ENCODE measurements around the gene CDCP1.

CDCP1 gene, protein sequence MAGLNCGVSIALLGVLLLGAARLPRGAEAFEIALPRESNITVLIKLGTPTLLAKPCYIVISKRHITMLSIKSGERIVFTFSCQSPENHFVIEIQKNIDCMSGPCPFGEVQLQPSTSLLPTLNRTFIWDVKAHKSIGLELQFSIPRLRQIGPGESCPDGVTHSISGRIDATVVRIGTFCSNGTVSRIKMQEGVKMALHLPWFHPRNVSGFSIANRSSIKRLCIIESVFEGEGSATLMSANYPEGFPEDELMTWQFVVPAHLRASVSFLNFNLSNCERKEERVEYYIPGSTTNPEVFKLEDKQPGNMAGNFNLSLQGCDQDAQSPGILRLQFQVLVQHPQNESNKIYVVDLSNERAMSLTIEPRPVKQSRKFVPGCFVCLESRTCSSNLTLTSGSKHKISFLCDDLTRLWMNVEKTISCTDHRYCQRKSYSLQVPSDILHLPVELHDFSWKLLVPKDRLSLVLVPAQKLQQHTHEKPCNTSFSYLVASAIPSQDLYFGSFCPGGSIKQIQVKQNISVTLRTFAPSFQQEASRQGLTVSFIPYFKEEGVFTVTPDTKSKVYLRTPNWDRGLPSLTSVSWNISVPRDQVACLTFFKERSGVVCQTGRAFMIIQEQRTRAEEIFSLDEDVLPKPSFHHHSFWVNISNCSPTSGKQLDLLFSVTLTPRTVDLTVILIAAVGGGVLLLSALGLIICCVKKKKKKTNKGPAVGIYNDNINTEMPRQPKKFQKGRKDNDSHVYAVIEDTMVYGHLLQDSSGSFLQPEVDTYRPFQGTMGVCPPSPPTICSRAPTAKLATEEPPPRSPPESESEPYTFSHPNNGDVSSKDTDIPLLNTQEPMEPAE

DNA sequence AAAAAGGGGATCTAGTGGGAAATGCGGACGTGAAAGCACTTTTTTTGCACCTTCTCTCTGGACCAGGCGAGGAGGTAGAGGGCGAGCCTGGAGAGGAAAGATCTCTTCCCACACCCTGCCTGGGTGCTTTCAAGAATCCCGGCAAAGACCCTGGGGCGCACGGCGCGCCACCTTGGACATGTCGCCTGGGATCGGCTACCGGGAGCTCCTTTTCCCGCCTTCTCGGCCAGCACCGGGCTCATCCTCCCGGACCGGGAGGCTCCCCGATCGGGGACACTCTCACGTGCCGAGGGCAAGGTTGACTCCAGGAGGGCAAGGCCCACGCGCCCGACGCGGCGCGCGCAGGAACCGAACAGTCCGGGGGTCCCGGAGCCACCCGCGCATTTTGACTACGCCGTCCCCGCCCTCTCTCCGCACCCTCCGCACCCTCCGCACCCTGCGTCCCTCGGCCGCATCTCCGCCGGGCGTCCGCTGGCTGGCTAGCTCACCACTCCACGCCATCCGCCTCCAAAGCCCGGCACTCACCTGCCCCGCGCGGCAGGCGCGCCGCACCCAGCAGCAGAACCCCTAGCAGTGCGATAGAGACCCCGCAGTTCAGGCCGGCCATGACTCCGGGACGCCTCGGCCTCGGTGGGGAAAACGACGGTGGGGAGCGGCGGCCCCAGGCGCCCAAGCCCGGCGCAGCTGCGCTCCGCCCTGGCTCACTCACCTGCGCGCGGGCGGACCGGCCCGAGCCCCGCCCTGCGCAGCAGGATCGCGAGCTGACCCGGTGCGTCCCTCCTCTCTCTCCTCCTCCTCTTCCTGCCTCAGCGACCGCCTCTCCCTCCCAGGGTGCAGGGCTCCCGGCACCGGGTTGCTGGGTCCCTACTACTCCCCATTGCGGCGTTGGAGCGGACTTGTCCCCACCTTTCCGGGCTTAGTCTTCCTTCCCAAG lies at the start of gene CDCP1:
Gene CDCP1, minus strand, starts transcription at position 698 of the 934 bp plus-strand sequence. Its CDS starts 91 bp downstream, at position 607.
- DNase-seq: no peak

DNA sequence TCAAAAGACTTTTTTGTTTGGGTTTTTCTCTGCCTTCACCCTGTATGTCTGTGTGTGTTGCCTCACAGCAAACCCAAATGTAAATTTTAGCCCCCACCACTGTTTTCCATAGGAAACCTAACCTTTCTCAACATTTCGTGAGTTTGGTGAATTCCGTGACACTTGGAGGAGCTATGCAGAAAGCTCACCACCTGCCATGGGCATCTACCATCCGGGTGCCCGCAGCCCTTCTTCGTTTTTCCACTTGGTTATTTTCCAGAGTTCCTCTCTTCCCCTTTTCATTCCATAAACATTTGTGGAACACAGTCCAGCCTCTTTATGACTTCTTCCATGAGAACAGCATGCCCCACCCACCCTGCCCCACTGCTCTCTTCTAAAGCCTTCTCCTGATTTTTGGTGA lies 48.6 kb upstream of the CDCP1 start:
- DNase-seq: no peak

DNA sequence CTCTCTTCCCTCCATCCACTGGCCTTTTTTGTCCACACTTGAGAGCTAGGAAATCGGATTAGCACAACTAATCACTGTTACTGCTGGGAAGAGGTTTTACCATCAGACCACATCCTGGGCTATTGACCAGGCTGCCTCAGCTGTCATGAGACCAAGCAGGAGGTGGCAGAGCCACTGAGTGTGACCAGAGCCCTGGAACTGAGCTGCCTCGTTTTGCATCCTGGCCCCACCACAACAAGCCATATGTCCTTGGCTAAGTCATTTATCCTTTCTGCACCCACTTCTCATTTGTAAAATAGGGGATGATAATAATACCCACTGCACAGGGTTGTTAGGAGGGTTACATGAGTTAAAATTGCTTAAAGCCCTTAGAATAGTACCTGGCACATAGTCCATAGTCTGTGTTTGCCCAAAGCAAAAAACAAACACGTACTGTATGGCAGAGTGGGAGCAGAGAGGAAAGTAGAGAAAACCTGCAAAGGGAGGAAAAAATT lies 45.8 kb upstream of the CDCP1 start:
- DNase-seq: no peak

DNA sequence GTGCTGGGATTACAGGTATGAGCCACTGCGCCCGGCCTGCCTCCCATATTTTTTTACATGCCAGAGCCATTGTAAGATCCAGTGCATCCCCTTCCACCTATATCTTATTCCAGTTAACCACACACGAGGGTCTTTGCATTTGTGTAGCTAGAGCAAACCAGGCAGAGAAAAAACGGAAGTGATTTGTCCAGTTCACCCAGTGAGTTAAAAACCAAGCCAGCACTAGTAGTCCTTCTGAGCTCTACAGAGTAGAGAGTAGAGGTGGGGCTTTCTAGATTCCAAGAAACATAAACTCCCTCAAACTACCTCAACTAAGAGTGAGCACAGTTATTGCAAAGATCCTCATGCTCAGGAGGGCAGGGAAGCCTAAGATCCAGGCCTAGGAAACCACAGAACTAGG lies 45.2 kb upstream of the CDCP1 start:
- DNase-seq: no peak

DNA sequence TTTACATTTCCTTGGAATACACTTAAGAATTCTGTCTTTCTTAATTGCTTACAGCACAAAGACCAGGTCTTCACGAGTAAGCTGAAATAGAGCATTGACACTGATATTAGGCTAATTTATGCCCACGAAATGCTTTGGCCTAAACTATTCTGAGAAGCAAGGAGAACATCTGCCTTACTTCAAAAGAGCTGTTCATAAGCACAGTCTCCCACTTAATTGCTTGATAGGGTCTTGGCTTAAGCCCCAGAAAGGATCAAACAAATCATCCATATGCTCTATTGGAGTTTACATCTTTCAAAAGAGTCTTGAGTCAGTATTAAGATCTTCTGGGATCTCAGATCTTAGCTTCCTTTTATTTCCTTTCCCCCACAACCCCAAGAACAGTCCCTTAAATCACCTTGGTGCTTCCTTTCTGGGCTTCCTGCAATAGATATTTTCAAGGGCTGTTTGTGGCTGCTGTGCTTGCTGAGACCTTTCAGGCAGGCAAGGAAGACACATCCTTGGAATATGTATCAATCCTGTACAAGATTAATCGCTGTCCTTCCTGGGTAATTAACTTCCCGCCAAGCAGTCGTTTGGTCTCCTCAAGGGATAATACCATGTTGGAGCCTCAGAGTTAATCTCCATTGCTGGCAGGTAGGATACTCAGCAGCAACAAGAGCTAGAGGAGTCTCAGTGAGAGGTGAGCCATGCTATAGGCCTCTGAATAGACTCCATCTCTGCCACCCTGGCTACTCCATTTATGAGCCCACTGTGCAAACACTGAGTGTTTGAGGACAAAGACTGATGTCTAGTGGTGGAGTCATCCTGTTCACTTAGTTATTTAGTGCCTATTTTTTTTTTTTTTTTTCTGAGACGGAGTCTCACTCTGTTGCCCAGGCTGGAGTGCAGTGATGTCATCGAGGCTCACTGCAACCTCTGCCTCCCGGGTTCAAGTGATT lies 42.8 kb upstream of the CDCP1 start:
- DNase-seq: no peak

DNA sequence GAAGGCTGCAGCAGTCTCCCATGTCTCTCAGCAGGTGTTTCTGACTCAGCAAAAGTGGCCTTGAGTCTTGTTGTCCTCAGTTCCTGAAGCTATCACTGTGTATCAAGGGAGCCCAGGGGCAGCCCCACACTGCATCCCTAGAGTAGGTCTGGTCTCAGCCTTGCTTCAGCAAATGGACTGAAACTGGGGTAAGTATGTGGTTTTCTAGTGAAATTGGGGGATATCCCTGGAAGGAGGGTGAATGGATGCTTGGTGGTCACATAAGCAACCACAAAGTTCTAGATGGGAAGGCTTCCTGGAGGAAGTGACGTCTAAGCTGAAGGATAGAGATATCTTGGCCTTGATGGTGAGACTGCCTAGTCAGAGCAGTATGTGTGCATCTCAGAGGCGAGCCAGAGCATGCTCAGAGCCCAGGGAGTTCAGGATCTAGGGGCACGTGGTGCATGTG lies 41.5 kb upstream of the CDCP1 start:
- DNase-seq: no peak

DNA sequence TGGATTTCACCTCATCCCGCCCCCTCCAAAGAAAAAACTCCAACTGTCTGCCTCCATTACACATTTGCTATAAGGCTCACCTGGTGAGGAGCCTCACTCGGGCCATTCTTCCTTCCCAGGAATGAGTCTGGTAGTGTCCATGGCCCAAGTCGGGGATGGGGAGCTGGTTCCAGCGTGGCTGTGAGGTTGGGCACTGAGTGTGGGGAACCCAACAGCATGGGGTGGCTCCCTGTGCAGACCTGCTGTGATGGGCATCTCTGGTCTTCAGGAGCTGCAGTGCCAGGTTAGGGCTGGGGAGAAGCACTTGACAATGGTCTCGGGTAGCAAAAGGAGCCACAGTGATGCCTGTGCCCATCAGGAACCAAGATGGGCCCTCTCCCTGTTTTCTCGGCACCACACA lies 40.7 kb upstream of the CDCP1 start:
- no peak for DNase-seq

DNA sequence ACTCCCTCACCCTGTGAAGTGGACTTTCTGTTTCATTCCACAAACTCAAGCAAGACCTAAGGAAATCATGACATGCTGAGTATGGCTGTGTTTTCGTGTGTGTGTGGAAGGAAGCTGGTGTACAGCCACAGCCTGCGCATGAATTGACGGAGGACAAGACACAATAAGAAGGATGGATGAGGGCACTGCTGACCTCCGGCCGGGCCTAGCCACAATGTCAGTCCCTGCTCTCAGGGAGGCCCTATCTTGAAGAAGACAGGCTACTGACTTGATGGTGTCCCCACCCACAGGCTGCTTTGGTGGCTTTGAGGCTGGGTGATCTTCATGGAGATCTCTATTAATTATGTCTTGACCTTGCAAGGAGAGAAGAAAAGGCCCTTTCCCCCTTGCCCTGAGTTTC lies 39.3 kb upstream of the CDCP1 start:
- DNase-seq: no peak

DNA sequence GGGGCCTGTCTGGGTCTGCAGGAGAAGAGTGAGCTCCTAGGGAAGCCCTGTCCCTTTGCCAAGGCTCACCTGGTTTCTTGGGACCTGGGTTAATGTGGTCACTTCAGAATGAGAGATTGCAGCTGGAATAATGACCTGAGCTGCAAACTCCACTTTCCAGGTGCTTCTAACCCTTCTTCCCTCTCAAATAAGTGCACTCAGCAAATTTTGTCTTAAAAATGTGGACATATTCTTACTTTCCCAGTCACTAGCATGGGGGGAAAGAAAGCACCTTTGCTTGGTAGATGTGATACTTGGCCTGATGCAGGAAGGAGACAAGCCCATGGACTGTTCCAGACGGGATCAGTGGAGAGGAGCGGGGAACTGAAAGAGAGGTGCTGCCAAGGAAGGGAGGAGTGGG lies 38.9 kb upstream of the CDCP1 start:
- DNase-seq: no peak

DNA sequence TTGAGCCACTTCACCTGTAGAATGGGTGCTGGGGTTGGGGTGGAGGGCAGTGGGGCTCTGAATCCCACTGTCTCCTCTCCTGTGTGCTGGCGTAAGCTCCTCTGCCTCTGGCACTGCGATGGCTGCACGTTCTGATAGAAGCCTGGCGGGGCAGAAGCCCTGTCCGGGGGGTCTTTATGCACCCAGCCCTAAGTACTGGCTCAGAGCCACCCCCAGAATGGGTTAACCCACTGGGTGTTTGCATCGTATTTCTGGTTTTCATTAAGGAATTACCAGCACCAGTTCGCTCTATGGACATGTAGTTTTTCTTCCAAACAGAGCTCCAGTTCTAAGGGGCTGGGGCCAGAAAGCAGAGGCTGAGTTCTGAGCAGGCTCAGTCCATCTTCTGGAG lies 37.7 kb upstream of the CDCP1 start:
- no peak for DNase-seq

DNA sequence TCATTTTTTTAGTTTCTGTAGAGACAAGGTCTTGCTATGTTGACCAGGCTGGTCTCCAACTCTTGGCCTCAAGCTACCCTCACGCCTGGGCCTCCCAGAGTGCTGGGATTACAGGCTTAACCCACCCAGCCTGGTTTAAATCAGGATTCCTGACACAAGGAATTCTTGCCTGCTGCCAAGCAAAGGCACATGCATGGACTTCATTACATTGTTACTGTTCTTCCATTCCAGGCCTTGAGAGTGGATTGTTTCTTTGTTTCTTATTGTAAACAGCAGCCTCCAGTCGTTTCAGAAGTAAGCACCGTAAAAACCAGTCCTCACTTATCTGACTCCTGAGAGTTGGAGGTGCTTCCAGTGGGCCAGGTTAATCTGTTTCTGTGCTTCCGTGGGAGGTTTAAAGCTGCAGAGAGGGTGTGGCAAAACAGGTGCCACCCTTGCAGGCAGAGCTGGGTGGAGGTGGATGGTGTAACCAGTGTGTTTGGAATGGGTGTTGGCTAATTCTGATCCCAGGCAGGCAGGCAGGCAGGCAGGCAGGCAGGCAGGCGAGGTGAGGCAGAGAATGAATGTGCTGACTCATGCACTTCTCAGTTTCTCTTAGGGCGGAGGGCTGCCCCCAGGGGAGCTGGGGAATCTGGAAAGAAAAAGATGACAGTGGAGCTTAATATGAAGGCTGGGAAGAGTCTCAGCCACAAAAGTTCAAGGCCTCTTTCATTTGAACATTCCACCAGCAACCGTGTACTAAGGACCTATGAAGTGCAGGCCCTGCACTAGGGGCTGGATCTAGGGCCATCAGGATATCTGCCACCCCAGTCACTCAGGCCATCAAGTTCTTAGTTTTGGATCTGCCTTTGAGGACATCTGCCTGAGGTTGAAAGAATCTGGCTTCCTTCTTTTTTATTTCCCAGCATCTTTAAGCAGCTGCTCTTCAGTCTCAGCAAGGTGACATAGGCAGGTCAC lies 37.0 kb upstream of the CDCP1 start:
- DNase-seq: no peak

DNA sequence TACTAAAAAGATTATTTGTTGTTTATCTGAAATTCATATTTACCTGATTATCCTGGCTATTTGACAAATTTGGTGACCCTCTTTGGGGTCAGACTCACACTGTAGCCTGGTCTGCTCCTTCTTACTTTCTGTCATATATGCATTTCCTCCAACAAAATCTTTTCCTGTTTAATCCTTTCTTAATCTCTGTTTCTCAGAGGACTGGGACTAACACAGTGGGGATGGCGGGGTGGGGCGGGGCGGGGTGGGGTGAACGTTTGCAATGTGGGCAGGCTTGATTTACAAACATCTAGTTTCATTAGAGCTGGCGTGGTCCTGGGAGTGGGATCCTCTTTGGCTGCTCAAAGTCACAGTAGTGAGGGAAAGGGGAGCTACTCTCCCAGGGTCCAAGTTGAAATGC lies 35.3 kb upstream of the CDCP1 start:
- no peak for DNase-seq

DNA sequence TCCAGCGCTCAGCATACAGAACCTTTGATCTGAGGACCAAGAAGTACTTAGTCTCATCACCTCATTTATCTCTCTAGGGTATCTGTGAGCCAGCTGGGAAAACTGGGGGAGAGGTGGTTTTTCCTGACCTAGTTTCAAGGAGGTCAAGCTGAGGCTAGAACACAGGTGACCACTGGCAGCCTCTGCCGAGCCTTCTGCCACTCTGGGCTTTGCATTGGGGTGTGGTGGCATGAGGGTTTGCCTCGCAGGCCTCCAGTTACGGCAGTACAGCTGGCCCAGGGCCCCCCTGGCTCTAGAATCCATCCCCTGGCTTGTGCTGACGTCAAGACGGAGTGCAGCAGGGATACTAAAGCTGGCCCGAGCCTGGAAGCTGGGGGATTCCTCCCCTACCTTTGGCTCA lies 34.7 kb upstream of the CDCP1 start:
- DNase-seq: no peak

DNA sequence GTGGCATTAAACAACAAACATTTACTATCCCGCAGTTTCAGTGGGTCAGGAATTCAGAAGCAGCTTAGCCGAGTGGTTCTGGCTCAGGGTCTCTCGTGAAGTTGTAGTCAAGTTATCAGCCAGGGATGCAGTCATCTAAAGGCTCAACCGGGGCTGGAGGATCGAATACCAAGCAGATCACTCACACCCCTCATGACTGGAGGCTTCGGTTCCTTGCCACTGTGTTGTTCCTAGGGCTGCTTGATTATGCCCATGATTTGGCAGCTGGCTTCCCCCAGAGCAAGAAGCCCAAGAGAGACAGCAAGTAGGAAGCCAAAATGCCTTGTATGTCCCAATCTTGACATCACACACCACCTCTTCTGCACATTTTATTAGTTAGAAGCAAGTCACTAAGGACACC lies 33.9 kb upstream of the CDCP1 start:
- DNase-seq: peak in 1 of 2 donors; percentile 30

DNA sequence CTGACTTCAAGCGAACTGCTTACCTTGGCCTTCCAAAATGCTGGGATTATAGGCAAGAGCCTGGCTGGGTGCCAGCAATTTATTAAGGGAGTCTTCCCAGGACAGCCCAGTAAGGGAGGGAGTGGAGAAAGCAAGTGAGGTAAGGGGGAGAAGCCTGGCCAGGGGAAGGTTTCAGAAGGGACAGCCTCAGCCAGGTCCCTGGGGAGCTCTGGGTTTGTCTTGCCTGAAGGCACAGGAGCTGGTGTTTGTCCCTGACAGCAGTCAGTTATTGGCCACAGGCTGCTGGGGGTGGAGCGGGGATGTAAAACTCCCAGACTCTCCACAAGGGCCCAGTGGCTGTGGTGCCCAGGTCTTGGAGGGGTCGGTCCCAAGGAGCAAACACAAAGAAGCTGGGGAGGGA lies 33.0 kb upstream of the CDCP1 start:
- DNase-seq: no peak

DNA sequence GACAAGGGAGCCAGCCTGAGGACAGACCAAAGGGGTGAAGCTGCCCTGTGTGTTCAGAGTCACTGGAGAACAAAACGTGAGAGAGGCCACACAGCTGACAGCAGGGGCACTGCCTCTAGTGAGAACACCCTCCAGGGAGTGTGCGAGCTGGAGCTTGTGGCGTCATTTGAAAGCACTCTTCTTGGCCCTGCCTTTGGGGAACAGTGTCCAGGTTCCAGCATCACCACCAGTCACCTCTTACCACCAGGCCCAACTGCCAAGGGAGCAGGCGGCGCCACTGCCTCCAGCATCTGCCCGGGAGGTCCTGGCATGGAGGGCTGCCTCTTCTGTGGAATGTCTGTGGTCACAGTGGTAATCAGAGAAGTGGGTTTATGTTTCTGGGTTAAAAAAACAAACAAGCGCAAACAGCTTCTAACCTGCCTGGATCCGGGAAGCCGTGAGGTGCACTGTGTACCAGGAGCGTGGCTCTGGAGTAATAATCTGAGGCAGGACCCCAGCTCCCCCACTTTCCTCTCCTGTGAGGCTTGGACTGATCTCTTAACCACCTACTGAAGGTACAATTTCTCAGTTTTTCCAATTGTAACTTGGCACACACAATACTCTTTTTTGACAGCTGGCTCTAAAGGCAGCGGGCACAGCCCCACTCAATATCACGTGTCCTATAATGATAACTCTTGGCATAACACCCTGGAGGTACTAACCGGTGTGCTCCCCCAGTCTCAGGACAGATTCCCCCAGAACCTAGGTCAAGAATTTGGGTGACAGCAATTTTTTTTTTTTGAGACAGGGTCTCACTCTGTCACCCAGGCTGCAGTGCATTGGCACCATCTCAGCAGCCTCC lies 32.2 kb upstream of the CDCP1 start:
- DNase-seq: no peak

DNA sequence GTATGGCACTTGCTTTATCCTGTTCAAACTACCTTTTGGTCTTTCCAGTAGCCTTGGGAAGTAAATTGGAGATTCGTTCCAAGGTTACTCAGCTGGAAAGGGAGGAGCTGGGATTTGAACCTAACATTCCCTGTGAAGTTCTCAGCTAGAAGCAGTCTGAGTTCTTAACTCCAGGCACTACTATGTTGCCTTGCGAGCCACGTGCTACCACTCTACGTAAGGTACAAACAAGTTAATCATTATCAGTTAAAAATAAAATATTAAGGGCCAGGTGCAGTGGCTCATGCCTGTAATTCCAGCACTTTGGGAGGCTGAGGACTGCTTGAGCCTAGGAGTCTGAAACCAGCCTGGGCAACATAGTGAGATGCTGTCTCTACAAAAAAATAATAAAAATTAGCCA lies 30.7 kb upstream of the CDCP1 start:
- DNase-seq: no peak

DNA sequence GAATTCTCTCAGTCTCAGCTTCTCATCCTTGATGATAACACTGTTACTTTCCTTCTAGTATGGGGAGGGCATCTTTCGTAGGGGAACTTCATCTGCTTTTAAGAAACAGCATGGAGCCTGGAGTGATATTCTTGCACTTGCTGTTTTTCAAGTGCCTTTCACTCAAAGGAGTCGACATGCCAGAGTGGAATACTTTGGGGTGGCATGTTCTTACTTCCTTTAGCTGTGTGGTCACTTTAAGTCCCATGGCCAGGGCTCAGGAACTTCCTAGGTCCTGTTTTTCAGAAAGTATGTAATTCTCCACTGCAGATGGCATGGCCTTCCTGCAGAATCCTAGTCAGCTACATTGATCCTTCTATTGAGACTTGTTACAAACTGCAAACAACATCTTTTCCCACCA lies 28.1 kb upstream of the CDCP1 start:
- no peak for DNase-seq

DNA sequence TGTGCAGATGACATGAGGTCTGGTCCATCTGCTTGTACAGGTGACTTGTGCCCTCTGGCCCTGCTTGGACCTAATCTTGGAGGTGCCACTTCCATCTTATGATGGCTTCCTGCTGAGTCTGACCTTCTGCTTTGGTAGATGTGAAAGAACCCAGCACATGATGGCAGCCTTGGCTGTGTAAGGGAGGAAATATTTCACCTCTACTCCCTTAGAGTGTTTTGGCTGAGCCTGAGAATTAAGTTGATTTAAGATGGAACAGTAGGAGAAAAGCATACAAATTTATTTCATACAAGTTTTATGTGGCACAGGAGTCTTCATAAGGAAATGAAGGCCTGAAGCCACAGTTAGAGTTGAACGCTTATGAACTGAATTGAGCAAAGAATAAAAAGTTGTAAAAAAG lies 27.6 kb upstream of the CDCP1 start:
- DNase-seq: no peak

DNA sequence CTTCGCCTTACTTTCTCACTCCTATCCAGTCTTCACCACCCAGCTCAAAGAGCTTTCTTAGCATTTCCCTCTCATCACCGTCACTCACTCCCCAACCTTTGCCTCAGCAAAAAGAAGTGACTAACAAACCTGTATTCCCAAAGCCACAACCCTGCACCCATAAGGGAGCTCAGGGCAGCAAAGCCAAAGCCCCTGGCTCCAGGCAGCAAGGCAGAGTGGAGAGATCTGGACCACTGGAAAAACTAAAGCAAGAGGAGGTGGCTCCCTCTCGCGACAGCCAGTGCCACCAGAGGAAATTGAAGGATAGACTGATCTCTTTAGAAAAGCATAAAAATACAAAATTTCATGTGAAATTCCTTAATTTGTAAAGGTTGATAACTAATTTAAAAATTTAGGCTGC lies 25.1 kb upstream of the CDCP1 start:
- DNase-seq: no peak

Data from inflammatory macrophage treated with lipopolysaccharide for 1 hour (primary cell).